Measurements from ENCODE around the gene DNAH8. TPM values are rescaled to one million over a fixed set of nuclear protein-coding genes. Genes with fewer than 3 reads are reported as not detected.

DNAH8 gene
- total RNA-seq, 1 experiment from 2014 or later: not detected

DNA sequence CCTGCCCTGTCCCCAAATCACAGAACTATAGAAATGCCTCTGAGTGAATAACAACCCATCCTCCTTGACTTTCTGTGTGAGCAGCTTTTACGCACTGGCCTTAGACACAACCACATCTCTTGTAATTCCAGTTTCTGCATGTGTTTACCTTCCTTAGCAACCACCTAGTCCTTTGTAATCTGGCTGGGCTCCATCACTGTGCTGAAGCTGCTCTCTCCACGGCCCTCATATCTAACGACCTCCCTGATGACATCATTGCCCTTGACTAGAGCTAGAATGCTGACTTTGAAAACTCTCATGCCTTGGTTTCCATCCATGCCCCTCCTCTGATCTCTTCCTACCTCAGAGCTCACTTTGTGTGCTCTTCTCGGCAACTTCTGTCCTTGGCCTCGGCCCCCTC, 303.0 kb downstream of the DNAH8 start:
- Histone ChIP-seq H4K20me1 (ENCODE audit: insufficient read depth) (no peaks in the 10 kb centered on the region), H3K4me1 (replicated peaks; ENCODE audit: insufficient read depth) (no peaks in the 10 kb centered on the region), H3K4me3 (no peak overlapping the region), H3K27me3 (ENCODE audit: insufficient read depth, low read depth) (peaks cover 88% of the 10 kb centered on the region), H3K79me2 (ENCODE audit: low read depth) (no peaks in the 10 kb centered on the region), H3K9me3 (ENCODE audit: insufficient read depth, low read depth) (no peaks in the 10 kb centered on the region), H3F3A (ENCODE audit: insufficient read depth, low read depth) (no peaks in the 10 kb centered on the region), H3K4me2 (no peak overlapping the region), H3K9me2 (ENCODE audit: insufficient read depth) (no peaks in the 10 kb centered on the region), H3K27ac (no peak overlapping the region), H2AFZ (no peak overlapping the region), H3K36me3 (ENCODE audit: low read depth) (no peaks in the 10 kb centered on the region)
- POLR2A ChIA-PET (ENCODE audit: unreplicated experiment): no interaction called here
- intact Hi-C loops (cut with micrococcal nuclease; ENCODE audit: unreplicated experiment): no loop called here
- BruUV-seq (replicated peaks): no TSS peak
- CTCF ChIA-PET: no interaction called here
- no peak for TF ChIP-seq EZH2 (IDR thresholded peaks at IDR 0.05; ENCODE audit: low read depth)
- TF ChIP-seq, protein P1, sequence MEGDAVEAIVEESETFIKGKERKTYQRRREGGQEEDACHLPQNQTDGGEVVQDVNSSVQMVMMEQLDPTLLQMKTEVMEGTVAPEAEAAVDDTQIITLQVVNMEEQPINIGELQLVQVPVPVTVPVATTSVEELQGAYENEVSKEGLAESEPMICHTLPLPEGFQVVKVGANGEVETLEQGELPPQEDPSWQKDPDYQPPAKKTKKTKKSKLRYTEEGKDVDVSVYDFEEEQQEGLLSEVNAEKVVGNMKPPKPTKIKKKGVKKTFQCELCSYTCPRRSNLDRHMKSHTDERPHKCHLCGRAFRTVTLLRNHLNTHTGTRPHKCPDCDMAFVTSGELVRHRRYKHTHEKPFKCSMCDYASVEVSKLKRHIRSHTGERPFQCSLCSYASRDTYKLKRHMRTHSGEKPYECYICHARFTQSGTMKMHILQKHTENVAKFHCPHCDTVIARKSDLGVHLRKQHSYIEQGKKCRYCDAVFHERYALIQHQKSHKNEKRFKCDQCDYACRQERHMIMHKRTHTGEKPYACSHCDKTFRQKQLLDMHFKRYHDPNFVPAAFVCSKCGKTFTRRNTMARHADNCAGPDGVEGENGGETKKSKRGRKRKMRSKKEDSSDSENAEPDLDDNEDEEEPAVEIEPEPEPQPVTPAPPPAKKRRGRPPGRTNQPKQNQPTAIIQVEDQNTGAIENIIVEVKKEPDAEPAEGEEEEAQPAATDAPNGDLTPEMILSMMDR (conservative IDR thresholded peaks at IDR 0.05): no peak
- no peak for DNase-seq

DNA sequence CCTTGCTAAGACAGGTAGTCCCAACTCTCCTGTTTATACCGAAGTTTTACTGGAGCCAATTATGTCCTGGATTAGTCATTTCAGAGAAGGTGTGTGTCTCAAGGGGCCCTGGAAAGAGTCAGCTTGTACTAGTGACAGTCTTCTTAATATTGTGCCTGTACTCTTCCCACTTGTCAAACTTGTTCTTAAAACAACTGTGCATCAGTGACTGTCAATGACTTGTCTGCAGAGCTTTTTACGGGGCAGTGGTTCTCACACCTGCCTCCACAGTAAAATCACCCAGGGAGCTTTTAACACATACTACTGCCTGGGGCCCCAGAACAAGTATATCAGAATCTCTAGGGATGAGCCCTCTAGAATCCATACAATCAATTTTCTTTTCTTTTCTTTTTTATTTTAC, 305.0 kb downstream of the DNAH8 start:
- DNase-seq: no peak
- no peaks in the 10 kb centered on the region for H4K20me1 ChIP-seq (ENCODE audit: insufficient read depth)
- H3K9me2 ChIP-seq (ENCODE audit: insufficient read depth): no peaks in the 10 kb centered on the region
- no peaks in the 10 kb centered on the region for H3F3A ChIP-seq (ENCODE audit: insufficient read depth, low read depth)
- H3K27me3 ChIP-seq (ENCODE audit: insufficient read depth, low read depth): peaks cover 96% of the 10 kb centered on the region
- ChIA-PET CTCF (no interaction called here), POLR2A (ENCODE audit: unreplicated experiment) (no interaction called here)
- H3K4me3 ChIP-seq: no peak overlapping the region
- BruUV-seq (replicated peaks): no TSS peak
- H3K79me2 ChIP-seq (ENCODE audit: low read depth): no peaks in the 10 kb centered on the region
- no peak overlapping the region for H3K27ac ChIP-seq
- no peak overlapping the region for H3K4me2 ChIP-seq
- intact Hi-C loops (cut with micrococcal nuclease; ENCODE audit: unreplicated experiment): no loop called here
- H2AFZ ChIP-seq: no peak overlapping the region
- no peaks in the 10 kb centered on the region for H3K9me3 ChIP-seq (ENCODE audit: insufficient read depth, low read depth)
- H3K4me1 ChIP-seq (replicated peaks; ENCODE audit: insufficient read depth): no peaks in the 10 kb centered on the region
- H3K36me3 ChIP-seq (ENCODE audit: low read depth): no peaks in the 10 kb centered on the region
- TF ChIP-seq, protein P1 (conservative IDR thresholded peaks at IDR 0.05): no peak
- TF ChIP-seq EZH2 (IDR thresholded peaks at IDR 0.05; ENCODE audit: low read depth): no peak

DNA sequence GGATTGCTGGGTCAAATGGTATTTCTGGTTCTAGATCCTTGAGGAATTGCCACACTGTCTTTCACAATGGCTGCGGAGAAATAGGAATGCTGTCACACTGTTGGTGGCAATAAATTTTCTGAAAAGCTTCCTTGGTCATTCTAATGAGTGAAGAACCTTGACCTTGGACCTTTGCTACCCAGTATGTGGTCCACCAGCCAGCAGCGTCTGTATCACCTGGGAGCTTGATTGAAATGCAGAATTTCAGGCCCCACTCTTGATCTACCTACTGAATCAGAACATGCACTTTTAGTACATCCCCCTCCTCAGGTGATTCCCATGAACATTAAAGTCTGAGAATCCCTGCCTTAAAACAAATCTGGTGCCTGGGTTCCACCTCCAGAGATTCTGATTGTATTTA, 305.9 kb downstream of the DNAH8 start:
- Histone ChIP-seq H3K4me2 (no peak overlapping the region), H3K27me3 (ENCODE audit: insufficient read depth, low read depth) (peaks cover 96% of the 10 kb centered on the region), H3K27ac (no peak overlapping the region), H3K36me3 (ENCODE audit: low read depth) (no peaks in the 10 kb centered on the region), H3K9me2 (ENCODE audit: insufficient read depth) (no peaks in the 10 kb centered on the region), H3F3A (ENCODE audit: insufficient read depth, low read depth) (no peaks in the 10 kb centered on the region), H3K4me1 (replicated peaks; ENCODE audit: insufficient read depth) (no peaks in the 10 kb centered on the region), H3K4me3 (no peak overlapping the region), H2AFZ (no peak overlapping the region), H3K79me2 (ENCODE audit: low read depth) (no peaks in the 10 kb centered on the region), H3K9me3 (ENCODE audit: insufficient read depth, low read depth) (no peaks in the 10 kb centered on the region), H4K20me1 (ENCODE audit: insufficient read depth) (no peaks in the 10 kb centered on the region)
- no TSS peak for BruUV-seq (replicated peaks)
- intact Hi-C loops (cut with micrococcal nuclease; ENCODE audit: unreplicated experiment): no loop called here
- ChIA-PET CTCF (no interaction called here), POLR2A (ENCODE audit: unreplicated experiment) (no interaction called here)
- DNase-seq: no peak
- no peak for TF ChIP-seq EZH2 (IDR thresholded peaks at IDR 0.05; ENCODE audit: low read depth)
- TF ChIP-seq, protein P1 (conservative IDR thresholded peaks at IDR 0.05): no peak

Measured in PC-9 (cell line).